ENCODE results near the gene SLC45A1. TPM values are rescaled to one million over a fixed set of nuclear protein-coding genes. Genes with fewer than 3 reads are reported as not detected.

SLC45A1 gene
- total RNA-seq, 1 experiment from 2014 or later, result 2.5 TPM

DNA sequence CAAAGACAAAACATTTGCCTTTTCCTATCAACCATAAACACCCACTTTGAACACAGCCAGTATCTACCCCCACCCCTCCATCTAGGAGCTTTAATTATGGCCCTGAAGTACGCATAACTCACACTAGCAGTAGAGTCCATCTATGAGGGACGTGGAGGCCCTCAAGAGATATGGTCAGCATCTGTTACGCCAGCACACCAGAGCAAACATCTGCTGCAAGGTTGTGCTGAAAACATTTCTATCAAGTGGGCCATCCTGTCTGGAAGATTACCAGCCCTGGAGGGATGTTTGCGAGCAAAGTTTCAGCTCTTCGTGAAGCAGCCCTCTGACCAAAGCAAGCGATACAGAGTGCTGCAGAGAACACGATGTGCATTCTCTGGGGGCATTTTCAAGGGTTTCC, 74.6 kb downstream of the SLC45A1 start:
- DNase-seq (ENCODE audit: low read depth in 1 of 2, low spot score in 2 of 2), result no peak
- H3K27me3 ChIP-seq (replicated peaks), result no peaks in the 10 kb centered on the region
- peaks cover 23% of the 10 kb centered on the region for H3K36me3 ChIP-seq
- H3K4me3 ChIP-seq, result no peak overlapping the region
- H3K4me1 ChIP-seq (replicated peaks), result peaks cover 38% of the 10 kb centered on the region
- H3K9me3 ChIP-seq (replicated peaks), result no peaks in the 10 kb centered on the region
- H3K27ac ChIP-seq, result no peak overlapping the region

Data from SJSA1 (cell line).